GM19099 (cell line): ENCODE data around the gene MVD.

ENCODE experiments used
- POLR2A ChIP-seq: IDR thresholded peaks from 3 replicates; pipeline ENCODE4 v1.6.1; 2011; ENCODE audit warnings: low read depth; ENCODE audit not compliant: insufficient read length; ENCODE audit errors: extremely low read depth

MVD gene

GRCh38 chr16:88700636-88701482 lies 38.0 kb upstream of the MVD start:
- TF ChIP-seq POLR2A: peak; percentile 10

- TF ChIP-seq POLR2A: no peak
Measured at GRCh38 chr16:88700322-88700635, 37.4 kb upstream of the MVD start.

- no peak for TF ChIP-seq POLR2A
Measured at GRCh38 chr16:88699180-88699579, 36.3 kb upstream of the MVD start.

- TF ChIP-seq POLR2A: no peak
Measured at GRCh38 chr16:88698646-88699045, 35.8 kb upstream of the MVD start.

- no peak for TF ChIP-seq POLR2A
Measured at GRCh38 chr16:88697831-88698615, 35.1 kb upstream of the MVD start.

- no peak for TF ChIP-seq POLR2A
Measured at GRCh38 chr16:88697116-88697830, 34.4 kb upstream of the MVD start.

GRCh38 chr16:88696441-88696840 lies 33.5 kb upstream of the MVD start:
- TF ChIP-seq POLR2A: no peak

GRCh38 chr16:88695753-88696152 lies 32.9 kb upstream of the MVD start:
- no peak for TF ChIP-seq POLR2A

GRCh38 chr16:88695218-88695617 lies 32.3 kb upstream of the MVD start:
- TF ChIP-seq POLR2A: no peak

GRCh38 chr16:88694221-88695087 lies 31.6 kb upstream of the MVD start:
- no peak for TF ChIP-seq POLR2A

GRCh38 chr16:88693420-88694177 lies 30.7 kb upstream of the MVD start:
- no peak for TF ChIP-seq POLR2A

- TF ChIP-seq POLR2A: no peak
Measured at GRCh38 chr16:88692861-88693260, 30.0 kb upstream of the MVD start.

- no peak for TF ChIP-seq POLR2A
Measured at GRCh38 chr16:88691924-88692560, 29.2 kb upstream of the MVD start.
